Natural killer cell (primary cell): ENCODE data around the gene GRHL1. TPM values are rescaled to one million over a fixed set of nuclear protein-coding genes. Genes with fewer than 3 reads are reported as not detected.

ENCODE experiments used
- ATAC-seq, 3 donors: fragments of 150-1000 bp in 2 of 3; fragments of 200-7000 bp in 1 of 3; cut with Tn5 transposase; 1 replicate in 1 of 3; 2 replicates in 2 of 3; pipeline ENCODE4 v1.10.0; 2021; ENCODE audit warnings: mild to moderate bottlenecking in 2 of 3, moderate library complexity in 2 of 3
- DNase-seq, 2 donors: peaks; one replicate each; pipeline versions ENCODE4 v3.0.0 to v3.0.0-alpha.2; 2013 to 2021; ENCODE audit warnings: mixed read lengths in 1 of 2
- H3K27ac ChIP-seq: one replicate; pipeline ENCODE4 v1.5.1; 2013; ENCODE audit warnings: mild to moderate bottlenecking, low read length
- H3K27me3 ChIP-seq: one replicate; pipeline ENCODE4 v1.6.1; 2013; ENCODE audit warnings: low read length; ENCODE audit not compliant: control insufficient read depth, insufficient read depth
- H3K36me3 ChIP-seq: one replicate; pipeline ENCODE4 v1.6.1; 2013; ENCODE audit warnings: low read length; ENCODE audit not compliant: control insufficient read depth, insufficient read depth
- H3K4me1 ChIP-seq: one replicate; pipeline ENCODE4 v1.6.1; 2013; ENCODE audit warnings: low read length; ENCODE audit not compliant: control insufficient read depth, insufficient read depth
- H3K4me3 ChIP-seq: one replicate; pipeline ENCODE4 v1.5.1; 2013; ENCODE audit warnings: low read length
- H3K9me3 ChIP-seq: one replicate; pipeline ENCODE4 v1.6.1; 2013; ENCODE audit warnings: low read length; ENCODE audit not compliant: control insufficient read depth, insufficient read depth
- H3K27ac Mint-ChIP-seq, 2 donors: one replicate each; pipeline ENCODE4 v1.8.0; 2022; ENCODE audit warnings: mild to moderate bottlenecking in 2 of 2, mixed read lengths in 2 of 2, moderate library complexity in 1 of 2
- H3K27me3 Mint-ChIP-seq, 2 donors: one replicate each; pipeline ENCODE4 v1.8.0; 2022; ENCODE audit warnings: low read depth in 2 of 2, mixed read lengths in 2 of 2
- H3K36me3 Mint-ChIP-seq: one replicate; pipeline ENCODE4 v1.8.0; 2022; ENCODE audit warnings: mixed read lengths
- H3K4me1 Mint-ChIP-seq, 2 donors: one replicate each; pipeline ENCODE4 v1.8.0; 2022; ENCODE audit warnings: mixed read lengths in 2 of 2
- H3K4me3 Mint-ChIP-seq: one replicate; pipeline ENCODE4 v1.8.0; 2022; ENCODE audit warnings: mild to moderate bottlenecking, moderate library complexity, mixed read lengths
- H3K9me3 Mint-ChIP-seq, 2 donors: one replicate each; pipeline ENCODE4 v1.8.0; 2022; ENCODE audit warnings: mixed read lengths in 2 of 2
- CTCF ChIP-seq: fragments of 200-600 bp; IDR thresholded peaks from one replicate; pipeline ENCODE4 v1.8.0; 2022; ENCODE audit warnings: antibody characterized with exemption
- WGBS: methylation state at CpG from one replicate; pipeline ENCODE4 v1.1.7; 2013; ENCODE audit warnings: missing lambda C conversion rate; ENCODE audit not compliant: insufficient coverage; 5-methylcytosine and 5-hydroxymethylcytosine counted together
- intact Hi-C: fragments of 100-400 bp; cut with micrococcal nuclease; formaldehyde crosslinking; loops from one replicate; pipeline ENCODE4 v1.14.2; 2022
- total RNA-seq, 4 donors: library from RNA; stranded (reverse); fragments of 120-200 nt in 1 of 4; gene quantifications; one replicate each; pipeline versions ENCODE4 v1.2.3 to v1.2.4, GENCODE V29; 2013 to 2022

The GRHL1 gene
- total RNA-seq, 3 donors from 2014 or later (not counting 1 experiment from before 2014, with no cell fraction given), result 1.6 to 3.6 (median 3.2) TPM

GRCh38 chr2:9980520-9980919 is 29.0 kb downstream of the GRHL1 start:
- ATAC-seq, result no peak
- peaks cover 6% of the 10 kb centered on the region for H3K4me1 ChIP-seq
- 83% methylated on average over 1 of the region's 2 CpGs for WGBS

DNA sequence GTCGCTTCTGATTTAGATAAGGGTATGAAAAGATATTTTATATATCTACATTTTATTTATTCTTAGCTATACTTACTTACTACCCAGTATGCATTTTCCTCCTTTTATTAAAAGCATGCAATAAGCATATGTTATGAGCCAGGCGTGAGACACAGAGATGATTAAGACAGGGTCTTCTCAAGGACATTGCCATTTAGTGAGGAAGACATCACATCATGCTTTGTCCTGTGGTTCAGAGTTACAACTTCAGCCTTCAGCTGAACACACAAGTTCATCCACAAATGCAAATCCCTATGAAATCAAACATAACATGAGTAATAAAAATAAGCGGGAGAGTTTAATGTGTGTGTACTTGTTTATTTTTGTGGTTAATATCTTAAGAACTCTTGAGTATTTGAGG is 30.2 kb downstream of the GRHL1 start:
- intact Hi-C loops, result loop anchor here (5.0 kb wide), 1 partner anchor 46 kb away; no protein-coding TSS in a partner anchor
- ATAC-seq, result no peak
- no peaks in the 10 kb centered on the region for H3K36me3 ChIP-seq
- no peaks in the 10 kb centered on the region for H3K27me3 ChIP-seq
- H3K4me3 ChIP-seq, result no peak overlapping the region
- H3K9me3 Mint-ChIP-seq, result no peaks in the 10 kb centered on the region
- no peak for DNase-seq
- H3K27ac ChIP-seq, result no peak overlapping the region
- 94% methylated on average over 1 of the region's 3 CpGs for WGBS
- H3K27ac Mint-ChIP-seq, result no peak overlapping the region
- peaks cover 6% of the 10 kb centered on the region for H3K4me1 ChIP-seq
- H3K27me3 Mint-ChIP-seq, result peaks cover 11 to 13% of the 10 kb centered on the region in 2 donors
- H3K4me3 Mint-ChIP-seq, result no peak overlapping the region
- H3K4me1 Mint-ChIP-seq, result peaks cover 6 to 12% of the 10 kb centered on the region in 2 donors
- H3K36me3 Mint-ChIP-seq, result no peaks in the 10 kb centered on the region
- no peaks in the 10 kb centered on the region for H3K9me3 ChIP-seq
- TF ChIP-seq CTCF, result no peak

More at GRCh38 chr2:9980520-9980919, 29.0 kb downstream of the GRHL1 start:
- Mint-ChIP-seq H3K27me3 (peaks cover 11 to 13% of the 10 kb centered on the region in 2 donors), H3K4me3 (no peak overlapping the region), H3K9me3 (no peaks in the 10 kb centered on the region), H3K36me3 (no peaks in the 10 kb centered on the region), H3K27ac (no peak overlapping the region), H3K4me1 (peaks cover 6 to 12% of the 10 kb centered on the region in 2 donors)
- intact Hi-C loops, result loop anchor here (5.0 kb wide), 1 partner anchor 47 kb away; no protein-coding TSS in a partner anchor
- Histone ChIP-seq H3K9me3 (no peaks in the 10 kb centered on the region), H3K27me3 (no peaks in the 10 kb centered on the region), H3K27ac (no peak overlapping the region), H3K4me3 (no peak overlapping the region), H3K36me3 (no peaks in the 10 kb centered on the region)
- no peak for TF ChIP-seq CTCF
- no peak for DNase-seq

DNA sequence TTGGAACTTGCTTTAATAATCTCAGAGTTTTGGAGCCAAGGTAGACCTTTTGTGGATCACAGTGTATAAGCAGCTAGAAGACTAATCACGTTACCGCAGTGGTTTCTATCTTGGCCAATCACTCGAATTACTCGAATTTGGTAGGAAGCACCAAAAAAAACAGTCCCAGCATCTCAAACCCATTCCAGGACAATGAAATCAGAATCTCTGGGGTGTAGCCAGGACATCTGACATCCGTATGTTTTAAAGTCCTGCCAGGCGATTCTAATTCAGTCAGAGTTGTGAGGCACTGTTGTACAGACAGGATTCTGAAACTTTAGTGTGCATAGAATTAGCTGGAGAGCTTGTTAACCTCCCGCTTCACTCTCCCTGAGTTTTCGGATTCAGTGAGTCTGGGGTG is 30.8 kb downstream of the GRHL1 start:
- intact Hi-C loops, result loop anchor here (5.0 kb wide), 1 partner anchor 45 kb away; no protein-coding TSS in a partner anchor

More for the DNA sequence above, 30.8 kb downstream of the GRHL1 start:
- Mint-ChIP-seq H3K27me3 (peaks cover 11 to 13% of the 10 kb centered on the region in 2 donors), H3K9me3 (no peaks in the 10 kb centered on the region), H3K4me3 (no peak overlapping the region), H3K4me1 (peaks cover 6 to 12% of the 10 kb centered on the region in 2 donors), H3K36me3 (no peaks in the 10 kb centered on the region), H3K27ac (no peak overlapping the region)
- TF ChIP-seq CTCF, result no peak
- ATAC-seq (no peak), DNase-seq (no peak)
- Histone ChIP-seq H3K27ac (no peak overlapping the region), H3K27me3 (no peaks in the 10 kb centered on the region), H3K4me3 (no peak overlapping the region), H3K9me3 (no peaks in the 10 kb centered on the region), H3K4me1 (peaks cover 6% of the 10 kb centered on the region), H3K36me3 (no peaks in the 10 kb centered on the region)
- WGBS, result 89% methylated on average over 8 of the region's 8 CpGs
